ENCODE data around the gene ARL3.

ARL3 gene

GRCh38 chr10:102633287-102633686 lies 80.9 kb downstream of the ARL3 start:
- no peak for DNase-seq

GRCh38 chr10:102632394-102633111 lies 81.6 kb downstream of the ARL3 start:
- DNase-seq, result no peak

GRCh38 chr10:102631525-102632393 lies 82.4 kb downstream of the ARL3 start:
- no peak for DNase-seq

- no peak for DNase-seq
These were observed 83.5 kb downstream of the ARL3 start for GRCh38 chr10:102630663-102631062.

GRCh38 chr10:102629661-102630614 lies 84.3 kb downstream of the ARL3 start:
- DNase-seq, result no peak

- no peak for DNase-seq
These were observed 85.7 kb downstream of the ARL3 start for GRCh38 chr10:102628451-102628911.

GRCh38 chr10:102627736-102628293 lies 86.4 kb downstream of the ARL3 start:
- no peak for DNase-seq

GRCh38 chr10:102627291-102627735 lies 86.9 kb downstream of the ARL3 start:
- no peak for DNase-seq

- DNase-seq, result no peak
These were observed 88.0 kb downstream of the ARL3 start for GRCh38 chr10:102626026-102626685.

GRCh38 chr10:102624751-102625645 lies 89.2 kb downstream of the ARL3 start:
- no peak for DNase-seq

GRCh38 chr10:102624094-102624493 lies 90.1 kb downstream of the ARL3 start:
- no peak for DNase-seq
